SK-MEL-5 (cell line): ENCODE data around the gene MLEC. TPM values are rescaled to one million over a fixed set of nuclear protein-coding genes. Genes with fewer than 3 reads are reported as not detected.
"Not testable (repeated sequence)": the region's sequence is repeated elsewhere in the genome, so short reads cannot be mapped to it uniquely, and the experiment has no call there.

ENCODE experiments used
- DNase-seq: peaks from one replicate; pipeline ENCODE4 v3.0.0-alpha.2; 2016; ENCODE audit warnings: low read depth, low spot score
- in situ Hi-C: cut with HindIII; loops from 2 replicates; pipeline ENCODE4 v1.10.0; 2016; ENCODE audit warnings: low sequenced_read_pairs, high pct_unique_total_duplicates, low pct_unique_long_range_greater_than_20kb
- total RNA-seq: library from RNA; depleted of rRNA; stranded (reverse); fragments of >200 nt; shearing (Covaris generic); gene quantifications from 2 replicates; pipeline ENCODE4 v1.2.3, GENCODE V29; 2014

Gene MLEC
- total RNA-seq, 1 experiment from 2014 or later = 156 TPM

DNA sequence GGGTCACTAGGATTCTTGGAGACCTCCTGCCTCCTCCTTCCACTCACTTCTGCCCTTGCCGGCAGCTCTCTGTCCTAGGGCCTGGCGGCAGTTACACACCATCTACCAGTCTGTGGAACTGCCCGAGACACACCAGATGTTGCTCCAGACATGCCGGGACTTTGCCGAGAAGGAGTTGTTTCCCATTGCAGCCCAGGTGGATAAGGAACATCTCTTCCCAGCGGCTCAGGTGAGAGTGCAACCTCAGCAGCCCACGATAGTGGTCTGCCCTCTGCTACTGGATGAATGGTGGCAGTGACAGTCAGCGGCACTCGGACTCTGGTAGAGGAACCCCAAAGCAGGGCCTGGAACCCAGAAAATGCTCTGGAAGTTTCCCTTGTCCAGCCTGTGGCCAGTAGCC is 40.0 kb downstream of the MLEC start:
- in situ Hi-C loops = no loop called here

DNA sequence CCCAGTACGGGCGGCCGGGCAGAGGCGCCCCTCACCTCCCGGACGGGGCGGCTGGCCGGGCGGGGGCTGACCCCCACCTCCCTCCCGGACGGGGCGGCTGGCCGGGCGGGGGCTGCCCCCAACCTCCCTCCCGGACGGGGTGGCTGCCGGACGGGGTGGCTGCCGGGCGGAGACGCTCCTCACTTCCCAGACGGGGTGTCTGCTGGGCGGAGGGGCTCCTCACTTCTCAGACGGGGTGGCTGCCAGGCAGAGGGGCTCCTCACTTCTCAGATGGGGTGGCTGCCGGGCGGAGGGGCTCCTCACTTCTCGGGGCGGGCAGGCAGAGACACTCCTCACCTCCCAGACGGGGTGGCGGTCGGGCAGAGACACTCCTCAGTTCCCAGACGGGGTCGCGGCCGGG is 45.2 kb downstream of the MLEC start:
- in situ Hi-C loops, DNase-seq: not testable (repeated sequence)

More for the DNA sequence above, 40.0 kb downstream of the MLEC start:
- DNase-seq = no peak

DNA sequence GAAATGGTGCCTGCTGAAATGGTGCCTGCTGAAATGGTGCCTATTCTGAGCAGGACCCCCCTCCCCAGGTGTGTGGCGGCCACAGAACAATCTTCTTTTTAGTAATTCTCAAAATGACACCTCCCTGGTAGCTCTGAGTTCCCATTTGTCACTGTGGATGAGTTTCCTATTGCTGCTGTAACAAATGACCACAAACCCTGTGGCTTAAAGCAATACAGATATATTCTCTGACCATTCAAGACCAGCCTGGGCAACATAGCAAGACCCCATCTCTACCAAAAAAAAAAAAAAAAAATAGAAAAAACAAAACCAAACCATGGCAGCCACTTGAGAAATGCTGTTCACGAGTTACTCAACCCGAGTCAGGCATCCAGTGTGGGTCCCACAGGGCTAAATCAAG is 46.6 kb downstream of the MLEC start:
- in situ Hi-C loops = no loop called here
- no peak for DNase-seq

DNA sequence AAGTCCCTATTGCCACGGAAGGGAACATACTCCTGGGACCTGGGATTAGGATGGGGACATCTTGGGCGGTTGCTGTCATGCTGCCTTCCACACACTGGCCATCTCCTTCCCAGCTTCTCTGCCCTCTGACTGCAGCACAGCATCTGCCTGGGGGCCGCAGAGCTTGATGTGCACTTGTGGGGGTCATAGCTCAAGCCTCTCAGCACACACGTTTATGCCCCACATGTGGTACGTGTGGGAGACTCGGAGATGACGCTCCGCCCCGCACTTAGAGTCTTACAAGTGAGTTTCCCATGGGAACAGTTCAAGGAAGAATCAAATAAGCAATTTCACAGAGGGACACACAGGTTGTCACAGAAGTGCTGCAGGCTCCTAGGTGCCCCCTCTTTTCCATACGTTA is 47.3 kb downstream of the MLEC start:
- DNase-seq = no peak
- in situ Hi-C loops = no loop called here

DNA sequence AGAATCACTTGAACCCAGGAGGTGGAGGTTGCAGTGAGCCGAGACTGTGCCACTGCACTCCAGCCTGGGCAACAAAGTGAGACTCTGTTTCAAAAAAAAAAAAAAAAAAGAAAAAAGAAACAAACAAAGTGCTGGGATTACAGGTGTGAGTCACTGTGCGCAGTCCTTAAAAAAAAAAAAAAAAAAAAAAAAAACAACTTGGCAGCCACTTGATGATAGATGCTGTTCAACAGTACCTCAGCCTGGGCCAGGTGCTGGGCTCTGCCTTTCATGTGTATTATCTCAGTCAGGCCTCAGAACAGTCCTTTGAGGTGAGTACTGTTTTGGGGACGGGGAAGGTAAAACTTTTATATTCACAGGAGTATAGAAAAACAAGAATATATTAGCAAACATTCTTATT is 48.2 kb downstream of the MLEC start:
- DNase-seq = no peak
- in situ Hi-C loops = no loop called here

DNA sequence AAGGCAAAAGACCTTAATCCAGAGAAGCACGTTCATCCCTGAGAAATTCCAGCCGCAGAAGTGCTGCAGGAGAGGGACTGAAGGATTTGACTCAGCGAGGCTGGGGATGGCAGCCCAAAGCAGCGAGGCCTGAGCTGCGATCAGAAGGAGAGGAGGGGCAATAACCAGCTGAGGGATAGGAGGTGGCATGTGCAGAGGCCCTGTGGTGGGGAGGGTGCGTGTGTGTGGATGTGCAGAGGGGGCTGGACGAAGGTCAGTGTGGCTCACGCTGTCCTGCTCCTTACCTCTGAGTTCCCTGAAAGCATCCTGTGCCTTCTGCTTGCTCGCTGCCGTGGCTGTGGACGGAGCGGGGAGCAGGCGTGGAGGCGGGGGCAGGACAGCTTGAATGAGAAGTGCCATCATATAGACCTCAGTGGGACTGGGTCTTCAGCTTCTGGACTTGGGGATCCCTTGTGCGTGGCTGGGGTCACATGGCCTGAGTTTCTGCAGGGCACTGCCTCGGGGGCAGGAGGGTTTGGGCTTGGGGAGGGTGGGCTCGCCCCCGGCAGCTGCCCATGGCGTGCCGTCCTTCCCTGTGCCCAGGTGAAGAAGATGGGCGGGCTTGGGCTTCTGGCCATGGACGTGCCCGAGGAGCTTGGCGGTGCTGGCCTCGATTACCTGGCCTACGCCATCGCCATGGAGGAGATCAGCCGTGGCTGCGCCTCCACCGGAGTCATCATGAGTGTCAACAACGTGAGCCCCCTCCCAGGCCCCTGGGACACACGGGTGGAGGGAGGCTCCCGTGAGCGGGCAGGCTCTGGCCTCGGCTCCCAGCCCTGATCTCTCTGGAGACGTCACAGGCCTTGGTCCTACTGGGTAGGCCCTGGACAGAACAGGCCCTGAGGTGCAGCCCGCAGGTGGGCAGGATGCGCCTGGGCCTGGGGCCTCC is 49.7 kb downstream of the MLEC start:
- no peak for DNase-seq
- in situ Hi-C loops = no loop called here

DNA sequence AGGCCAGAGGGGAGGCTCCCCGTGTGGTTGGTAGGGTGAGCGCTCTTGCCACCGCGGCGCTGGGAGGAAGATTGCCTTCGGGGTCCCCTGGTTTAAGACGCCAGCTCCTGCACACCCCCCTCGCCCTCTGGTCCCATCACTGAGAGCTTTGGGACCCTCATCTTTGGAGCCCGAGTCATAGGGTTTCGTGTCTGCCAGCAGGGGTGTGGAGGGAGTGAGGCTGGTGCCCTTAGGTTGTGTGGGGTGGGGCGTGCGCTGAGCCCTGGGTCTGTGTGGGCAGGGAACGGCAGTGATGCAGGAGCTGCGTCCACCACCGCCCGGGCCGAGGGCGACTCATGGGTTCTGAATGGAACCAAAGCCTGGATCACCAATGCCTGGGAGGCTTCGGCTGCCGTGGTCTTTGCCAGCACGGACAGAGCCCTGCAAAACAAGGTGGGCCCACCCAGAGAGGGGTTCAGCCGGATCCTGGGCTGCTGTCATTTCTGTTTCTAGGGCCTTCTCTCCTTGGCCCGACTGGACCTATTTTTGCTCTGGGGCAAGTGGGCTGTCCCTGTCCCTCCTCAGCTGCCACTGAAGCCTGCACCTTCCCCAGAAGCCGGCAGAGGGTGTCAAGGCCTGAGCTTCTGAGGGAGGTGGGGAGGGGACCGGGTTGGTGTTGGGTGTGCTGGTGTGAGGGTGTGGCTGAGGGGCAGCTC is 50.8 kb downstream of the MLEC start:
- DNase-seq = peak; percentile 72
- in situ Hi-C loops = no loop called here

DNA sequence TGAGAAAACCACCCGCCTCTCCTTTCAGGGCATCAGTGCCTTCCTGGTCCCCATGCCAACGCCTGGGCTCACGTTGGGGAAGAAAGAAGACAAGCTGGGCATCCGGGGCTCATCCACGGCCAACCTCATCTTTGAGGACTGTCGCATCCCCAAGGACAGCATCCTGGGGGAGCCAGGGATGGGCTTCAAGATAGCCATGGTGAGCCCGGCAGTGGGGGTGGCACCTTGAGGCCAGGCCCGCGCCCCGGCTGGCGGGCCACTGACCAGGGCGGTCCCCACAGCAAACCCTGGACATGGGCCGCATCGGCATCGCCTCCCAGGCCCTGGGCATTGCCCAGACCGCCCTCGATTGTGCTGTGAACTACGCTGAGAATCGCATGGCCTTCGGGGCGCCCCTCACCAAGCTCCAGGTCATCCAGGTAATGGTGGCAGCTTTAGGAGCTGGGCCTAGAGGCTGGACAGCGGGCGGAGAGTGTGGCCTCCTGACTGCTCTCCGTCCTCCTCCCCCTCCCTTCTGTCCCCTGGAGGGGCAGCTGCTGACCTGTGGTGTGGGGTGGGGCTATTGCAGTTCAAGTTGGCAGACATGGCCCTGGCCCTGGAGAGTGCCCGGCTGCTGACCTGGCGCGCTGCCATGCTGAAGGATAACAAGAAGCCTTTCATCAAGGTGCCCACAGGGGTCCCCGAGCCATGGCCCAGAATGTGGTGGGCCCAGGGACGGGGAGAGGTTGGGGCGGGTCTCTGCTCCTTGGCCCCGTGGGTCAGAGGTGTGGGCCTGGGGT is 51.5 kb downstream of the MLEC start:
- DNase-seq = no peak
- in situ Hi-C loops = no loop called here

DNA sequence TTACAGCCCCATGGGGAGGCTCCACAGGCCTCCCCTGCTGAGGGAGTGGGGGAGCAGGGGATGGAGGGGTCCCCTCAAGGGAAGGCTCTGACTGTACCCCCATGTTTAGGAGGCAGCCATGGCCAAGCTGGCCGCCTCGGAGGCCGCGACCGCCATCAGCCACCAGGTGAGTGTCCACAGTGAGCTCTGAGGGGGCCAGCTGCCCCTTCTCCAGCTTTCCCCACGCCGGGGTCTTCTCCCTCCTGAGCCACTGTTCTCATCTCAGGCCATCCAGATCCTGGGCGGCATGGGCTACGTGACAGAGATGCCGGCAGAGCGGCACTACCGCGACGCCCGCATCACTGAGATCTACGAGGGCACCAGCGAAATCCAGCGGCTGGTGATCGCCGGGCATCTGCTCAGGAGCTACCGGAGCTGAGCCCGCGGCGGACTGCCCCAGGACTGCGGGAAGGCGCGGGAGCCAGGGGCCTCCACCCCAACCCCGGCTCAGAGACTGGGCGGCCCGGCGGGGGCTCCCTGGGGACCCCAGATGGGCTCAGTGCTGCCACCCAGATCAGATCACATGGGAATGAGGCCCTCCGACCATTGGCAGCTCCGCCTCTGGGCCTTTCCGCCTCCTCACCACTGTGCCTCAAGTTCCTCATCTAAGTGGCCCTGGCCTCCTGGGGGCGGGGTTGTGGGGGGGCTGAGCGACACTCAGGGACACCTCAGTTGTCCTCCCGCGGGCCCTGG is 52.2 kb downstream of the MLEC start:
- in situ Hi-C loops = no loop called here
- no peak for DNase-seq

DNA sequence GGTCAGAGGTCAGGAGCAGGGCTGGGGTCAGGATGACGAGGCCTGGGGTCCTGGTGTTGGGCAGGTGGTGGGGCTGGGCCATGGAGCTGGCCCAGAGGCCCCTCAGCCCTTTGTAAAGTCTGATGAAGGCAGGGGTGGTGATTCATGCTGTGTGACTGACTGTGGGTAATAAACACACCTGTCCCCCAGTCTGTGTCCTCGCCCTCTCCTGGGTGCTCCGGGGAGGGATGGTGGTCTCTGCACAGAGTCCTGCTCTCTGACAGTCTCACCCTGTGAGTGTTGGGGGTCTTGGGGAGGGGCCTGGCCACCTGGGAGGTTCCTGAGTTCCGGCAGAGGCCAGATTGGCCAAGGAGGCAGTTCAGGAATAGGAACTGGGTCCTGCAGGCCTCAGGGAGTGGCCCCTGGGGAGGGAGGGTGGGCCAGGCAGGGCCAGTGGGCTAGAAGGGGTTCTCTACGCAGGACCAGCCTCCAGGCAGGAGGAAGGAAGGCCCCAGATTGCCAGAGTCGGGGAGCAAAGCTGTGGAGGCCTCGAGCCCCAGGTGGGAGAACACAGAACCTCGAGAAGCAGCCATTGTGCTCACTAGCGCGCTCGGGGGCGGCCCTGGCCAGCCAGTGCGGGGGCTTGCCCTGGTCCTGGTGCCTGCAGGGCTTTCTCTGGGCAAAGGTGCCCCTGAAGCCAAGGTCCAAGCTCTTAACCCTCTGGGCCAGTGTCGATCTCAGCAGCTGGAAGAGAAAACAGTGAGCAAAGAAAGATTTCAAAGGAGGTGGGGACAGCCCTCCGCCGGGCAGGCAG is 53.1 kb downstream of the MLEC start:
- in situ Hi-C loops = no loop called here

DNA sequence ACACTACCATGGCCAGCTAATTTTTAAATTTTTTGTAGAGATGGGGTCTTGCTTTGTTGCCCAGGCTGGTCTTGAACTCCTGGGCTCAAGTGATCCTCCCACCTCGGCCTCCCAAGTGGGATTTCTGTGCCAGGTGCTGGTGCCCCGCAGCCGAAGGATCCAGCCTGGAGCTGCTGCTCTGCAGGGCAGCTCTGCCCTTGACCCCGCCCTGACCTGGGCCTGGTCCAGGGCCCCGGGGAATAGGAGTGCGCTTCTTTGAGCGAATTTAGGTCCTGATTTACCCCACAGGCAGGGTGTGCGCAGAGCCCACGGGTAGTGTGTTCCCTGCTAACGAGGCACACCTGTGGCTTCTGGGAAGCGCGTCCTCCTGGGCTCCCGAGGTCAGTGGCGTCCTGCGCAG is 53.9 kb downstream of the MLEC start:
- in situ Hi-C loops = no loop called here
- DNase-seq = no peak

More for the DNA sequence above, 53.1 kb downstream of the MLEC start:
- DNase-seq = no peak

DNA sequence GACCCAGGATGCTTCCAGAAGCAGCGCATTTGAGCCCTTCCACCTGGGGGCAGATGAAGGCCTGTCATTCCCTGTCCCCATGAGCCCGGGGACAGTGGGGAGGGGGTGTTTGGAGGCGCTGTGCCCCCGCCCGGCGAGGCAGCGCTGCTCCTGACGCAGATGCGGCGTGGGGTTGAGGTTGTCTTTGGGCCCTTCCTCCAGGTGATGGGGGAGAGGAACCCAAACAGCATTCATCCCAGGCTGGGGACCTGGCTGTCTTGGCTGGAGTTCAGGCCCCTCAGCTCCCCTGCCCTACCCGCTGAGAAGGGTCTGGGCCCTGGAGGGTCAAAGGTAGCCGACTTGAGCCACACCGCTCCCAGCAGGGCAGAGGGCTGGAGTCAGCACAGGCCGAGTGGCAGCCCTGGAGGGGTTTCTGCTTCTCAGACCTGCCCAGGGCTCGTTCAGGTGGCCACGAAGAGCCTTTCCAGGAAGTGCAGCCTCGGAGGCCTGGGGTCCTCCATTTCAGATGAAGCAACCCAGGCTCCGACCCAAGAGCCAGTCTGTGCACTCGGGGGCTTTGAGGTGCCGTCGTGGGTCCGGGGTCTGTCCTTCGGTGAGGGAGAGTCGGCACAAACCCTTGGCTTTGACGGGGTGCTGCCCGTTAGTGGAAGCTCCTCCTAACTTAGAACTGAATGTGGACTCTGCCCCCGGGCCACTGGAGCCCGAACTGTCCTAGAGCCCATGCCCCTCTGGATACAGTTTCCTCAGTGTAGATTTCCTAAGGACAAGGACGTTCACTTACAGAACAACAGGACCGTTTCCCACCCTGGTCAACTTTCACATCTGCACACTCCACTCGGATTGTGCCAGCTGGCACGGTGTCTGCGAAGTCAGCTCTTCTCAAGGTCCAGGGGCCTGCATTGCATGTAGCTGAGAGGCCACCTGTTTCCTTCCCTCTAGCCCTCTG is 54.8 kb downstream of the MLEC start:
- no peak for DNase-seq
- in situ Hi-C loops = no loop called here

DNA sequence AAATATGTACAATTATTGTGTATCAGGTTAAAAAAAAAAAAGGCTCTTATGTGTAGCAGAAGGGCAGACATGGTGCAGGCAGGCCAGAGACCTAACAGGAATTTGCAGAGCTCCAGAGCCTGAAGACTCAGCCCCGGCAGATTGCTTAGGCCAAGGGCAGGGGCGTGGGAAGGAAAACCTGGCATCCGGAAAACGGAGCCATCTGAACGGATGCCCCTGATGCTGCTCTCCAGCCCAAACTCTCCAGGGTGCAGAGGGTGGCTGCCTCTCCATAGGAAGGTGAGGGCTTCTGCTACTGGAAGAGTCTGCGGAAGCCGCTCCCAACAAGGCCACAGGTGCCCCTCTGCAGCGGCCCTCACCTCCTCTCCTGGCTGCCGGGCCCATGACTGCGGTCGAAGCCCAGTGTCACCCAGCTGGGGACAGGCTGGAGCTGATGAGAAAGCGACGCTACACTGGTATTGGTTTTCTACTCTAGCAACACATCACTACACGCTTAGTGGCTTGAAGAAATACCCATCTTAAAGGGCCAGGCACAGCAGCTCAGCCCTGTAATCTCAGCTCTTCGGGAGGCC is 58.1 kb downstream of the MLEC start:
- in situ Hi-C loops = no loop called here

DNA sequence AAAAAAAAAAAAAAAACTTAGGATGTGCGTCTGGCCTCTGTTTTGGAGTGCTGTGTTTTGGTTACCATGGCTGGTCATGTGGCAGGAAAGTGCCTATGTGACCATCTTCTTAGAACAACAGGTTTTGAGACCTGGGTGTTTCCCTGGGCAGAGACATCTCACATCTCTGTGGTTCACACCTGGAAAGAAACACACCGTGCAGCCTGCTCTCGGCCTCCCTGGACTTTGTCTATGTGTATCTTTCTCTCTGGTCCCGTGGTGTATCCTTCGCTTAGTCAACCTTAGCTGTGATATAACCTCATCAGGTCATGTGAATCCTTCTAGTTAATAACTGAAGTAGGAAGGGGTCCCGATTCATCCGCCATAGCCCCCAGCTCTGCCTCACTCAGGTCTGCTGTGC is 61.3 kb downstream of the MLEC start:
- in situ Hi-C loops = no loop called here
- no peak for DNase-seq

More for the DNA sequence above, 58.1 kb downstream of the MLEC start:
- no peak for DNase-seq

DNA sequence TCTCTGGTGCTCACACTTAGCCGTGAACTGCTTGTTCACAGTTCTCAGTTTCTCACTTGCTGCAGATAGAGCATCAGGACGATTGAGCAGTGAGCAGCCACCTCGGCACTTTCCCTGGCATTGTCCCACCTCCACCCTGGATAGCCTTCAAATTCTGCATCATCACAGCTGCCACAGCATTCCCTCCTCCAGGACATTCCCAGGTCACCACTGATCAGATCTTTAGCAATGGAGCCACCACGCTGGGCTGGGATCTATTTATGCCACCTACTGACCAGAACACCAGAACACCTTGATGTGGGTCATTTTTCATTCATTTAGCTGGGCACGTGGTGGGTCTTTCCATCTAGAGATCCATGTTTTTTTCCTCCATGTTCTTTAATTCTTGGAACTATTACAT is 62.3 kb downstream of the MLEC start:
- DNase-seq = no peak
- in situ Hi-C loops = no loop called here

DNA sequence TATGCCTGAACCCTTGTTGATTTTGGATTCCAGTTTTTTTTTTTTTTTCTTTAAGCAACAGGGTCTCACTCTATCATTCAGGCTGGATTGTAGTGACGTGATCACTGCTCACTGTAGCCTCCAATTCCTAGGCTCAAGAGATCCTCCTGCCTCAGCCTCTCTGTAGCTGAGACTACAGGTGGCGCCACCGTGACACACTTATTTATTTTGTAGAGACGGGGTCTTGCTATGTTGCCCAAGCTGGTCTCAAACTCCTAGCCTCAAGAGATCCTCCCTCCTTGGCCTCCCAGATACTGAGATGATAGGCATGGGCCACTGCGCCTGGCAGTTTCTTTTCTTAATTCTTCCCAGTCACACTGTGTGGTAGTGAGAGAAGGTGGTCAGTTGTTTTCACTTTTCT is 63.9 kb downstream of the MLEC start:
- in situ Hi-C loops = no loop called here
- DNase-seq = no peak
